ENCODE results near the gene MEGF9.

DNA sequence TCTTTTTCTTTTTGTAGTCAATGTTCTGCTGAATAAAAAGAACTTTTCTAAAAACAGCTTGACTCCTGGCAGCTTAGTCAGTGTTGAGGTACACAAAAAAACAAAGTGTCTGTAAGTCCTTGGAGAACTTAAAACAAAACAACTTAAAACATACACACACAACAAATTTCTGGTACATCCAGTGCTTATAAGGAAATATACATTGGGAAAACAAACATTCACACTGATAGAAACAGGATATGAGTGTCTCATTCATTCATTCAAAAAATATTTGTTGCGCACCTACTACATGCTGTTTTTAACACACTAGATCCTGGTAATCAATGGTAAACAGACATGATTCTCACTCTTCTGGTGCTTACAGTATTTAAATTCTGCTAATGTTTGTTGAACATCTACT is 27.4 kb upstream of the MEGF9 start:
- TF ChIP-seq SMAD3 (CRISPR knock-in tag; IDR thresholded peaks at IDR 0.05): no peak
- TF ChIP-seq JUND (CRISPR knock-in tag; IDR thresholded peaks at IDR 0.05): no peak
- TF ChIP-seq MTA1 (CRISPR knock-in tag; IDR thresholded peaks at IDR 0.05; ENCODE audit: borderline replicate concordance): no peak
- TF ChIP-seq ZBTB7B (CRISPR knock-in tag; IDR thresholded peaks at IDR 0.05): no peak
- TF ChIP-seq MEIS2 (CRISPR knock-in tag; IDR thresholded peaks at IDR 0.05): no peak
- TF ChIP-seq REXO4 (CRISPR knock-in tag; IDR thresholded peaks at IDR 0.05; ENCODE audit: borderline replicate concordance): no peak
- TF ChIP-seq POLR2AphosphoS5 (IDR thresholded peaks at IDR 0.05; ENCODE audit: low read depth, low read length): no peak
- TF ChIP-seq CC2D1A (CRISPR knock-in tag; IDR thresholded peaks at IDR 0.05): no peak
- TF ChIP-seq, protein P1, sequence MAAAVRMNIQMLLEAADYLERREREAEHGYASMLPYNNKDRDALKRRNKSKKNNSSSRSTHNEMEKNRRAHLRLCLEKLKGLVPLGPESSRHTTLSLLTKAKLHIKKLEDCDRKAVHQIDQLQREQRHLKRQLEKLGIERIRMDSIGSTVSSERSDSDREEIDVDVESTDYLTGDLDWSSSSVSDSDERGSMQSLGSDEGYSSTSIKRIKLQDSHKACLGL (CRISPR knock-in tag; IDR thresholded peaks at IDR 0.05): no peak
- no peak for TF ChIP-seq PHF8 (CRISPR knock-in tag; IDR thresholded peaks at IDR 0.05)
- TF ChIP-seq, protein P2, sequence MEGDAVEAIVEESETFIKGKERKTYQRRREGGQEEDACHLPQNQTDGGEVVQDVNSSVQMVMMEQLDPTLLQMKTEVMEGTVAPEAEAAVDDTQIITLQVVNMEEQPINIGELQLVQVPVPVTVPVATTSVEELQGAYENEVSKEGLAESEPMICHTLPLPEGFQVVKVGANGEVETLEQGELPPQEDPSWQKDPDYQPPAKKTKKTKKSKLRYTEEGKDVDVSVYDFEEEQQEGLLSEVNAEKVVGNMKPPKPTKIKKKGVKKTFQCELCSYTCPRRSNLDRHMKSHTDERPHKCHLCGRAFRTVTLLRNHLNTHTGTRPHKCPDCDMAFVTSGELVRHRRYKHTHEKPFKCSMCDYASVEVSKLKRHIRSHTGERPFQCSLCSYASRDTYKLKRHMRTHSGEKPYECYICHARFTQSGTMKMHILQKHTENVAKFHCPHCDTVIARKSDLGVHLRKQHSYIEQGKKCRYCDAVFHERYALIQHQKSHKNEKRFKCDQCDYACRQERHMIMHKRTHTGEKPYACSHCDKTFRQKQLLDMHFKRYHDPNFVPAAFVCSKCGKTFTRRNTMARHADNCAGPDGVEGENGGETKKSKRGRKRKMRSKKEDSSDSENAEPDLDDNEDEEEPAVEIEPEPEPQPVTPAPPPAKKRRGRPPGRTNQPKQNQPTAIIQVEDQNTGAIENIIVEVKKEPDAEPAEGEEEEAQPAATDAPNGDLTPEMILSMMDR (CRISPR knock-in tag; IDR thresholded peaks at IDR 0.05): no peak
